NCI-H1092 treated with DMSO at 0.1 percent for 48 hours (cell line): Measurements from ENCODE around the gene NBEAL2.

Experiments
- DNase-seq: peaks from one replicate; lab custom pipeline; 2025; lab: John Stamatoyannopoulos, UW

The NBEAL2 gene

DNA sequence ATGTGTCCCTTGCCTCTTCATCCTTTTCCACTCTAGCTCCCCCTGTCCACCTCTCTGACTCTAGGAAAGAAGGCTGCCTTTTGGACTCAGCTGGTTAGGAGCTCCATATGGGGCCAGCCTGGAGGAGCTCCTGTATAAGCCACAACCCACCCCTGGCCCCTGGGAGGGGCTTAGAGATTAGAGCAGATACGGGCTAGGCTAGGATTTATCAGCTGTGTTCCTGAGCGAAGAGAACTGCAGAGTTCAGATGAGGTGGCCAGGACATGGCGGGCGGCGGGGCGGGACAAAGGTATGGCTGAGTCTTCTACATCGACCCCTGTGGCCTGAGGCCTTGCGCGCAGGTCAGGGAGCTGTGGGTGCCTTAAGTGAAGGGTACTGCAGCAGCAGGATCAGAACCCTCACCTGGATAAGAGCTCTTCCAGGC is 7.9 kb downstream of the NBEAL2 start:
- DNase-seq = no peak

DNA sequence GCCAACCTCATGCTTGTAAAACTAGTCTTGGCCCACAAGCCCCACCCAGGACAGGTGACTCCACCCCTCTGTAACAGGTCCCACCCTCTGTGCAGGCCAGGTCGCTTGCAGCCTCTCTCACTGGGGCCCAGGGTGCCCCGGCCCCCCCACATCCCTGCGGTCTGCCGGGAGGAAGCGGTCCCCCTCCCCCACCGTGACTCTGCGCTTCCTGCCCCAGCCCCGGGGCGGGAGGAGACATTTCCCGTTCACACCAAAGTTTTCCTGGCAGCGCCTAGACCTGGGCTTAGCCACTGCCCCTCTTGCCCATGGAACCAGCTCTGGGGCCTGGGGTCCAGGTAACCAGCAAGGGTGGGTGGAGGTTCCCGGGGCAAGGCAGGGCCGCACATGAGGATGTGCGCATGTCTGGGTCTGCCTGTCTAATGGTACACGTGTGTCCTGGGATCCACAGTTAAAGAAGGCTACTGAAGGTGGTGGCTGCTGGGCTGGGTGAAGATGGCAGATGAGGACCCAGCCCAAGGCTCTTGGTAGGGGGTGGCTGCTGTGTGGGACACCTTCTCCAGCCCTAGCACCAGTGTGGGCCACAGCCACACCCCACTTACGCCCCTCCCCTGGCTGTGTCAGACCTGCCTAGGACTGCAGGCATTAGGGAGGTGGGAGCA is 8.4 kb downstream of the NBEAL2 start:
- no peak for DNase-seq

DNA sequence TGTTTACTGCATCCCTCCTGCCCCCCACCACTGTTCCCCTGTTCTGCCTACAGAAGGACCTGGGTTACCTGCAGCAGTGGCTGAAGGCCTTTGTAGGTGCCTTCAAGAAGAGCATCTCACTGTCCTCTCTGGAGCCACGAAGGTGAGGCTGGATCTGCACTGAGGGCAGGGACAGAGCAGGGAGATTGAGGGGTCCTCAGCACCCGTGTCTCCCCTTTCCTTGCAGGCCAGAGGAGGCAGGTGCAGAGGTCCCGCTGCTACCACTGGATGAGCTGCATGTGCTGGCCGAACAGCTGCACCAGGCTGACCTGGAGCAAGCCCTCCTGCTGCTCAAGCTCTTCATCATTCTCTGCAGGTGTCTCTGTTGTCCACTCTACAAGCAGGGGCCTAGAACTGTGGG is 9.2 kb downstream of the NBEAL2 start:
- DNase-seq = no peak

DNA sequence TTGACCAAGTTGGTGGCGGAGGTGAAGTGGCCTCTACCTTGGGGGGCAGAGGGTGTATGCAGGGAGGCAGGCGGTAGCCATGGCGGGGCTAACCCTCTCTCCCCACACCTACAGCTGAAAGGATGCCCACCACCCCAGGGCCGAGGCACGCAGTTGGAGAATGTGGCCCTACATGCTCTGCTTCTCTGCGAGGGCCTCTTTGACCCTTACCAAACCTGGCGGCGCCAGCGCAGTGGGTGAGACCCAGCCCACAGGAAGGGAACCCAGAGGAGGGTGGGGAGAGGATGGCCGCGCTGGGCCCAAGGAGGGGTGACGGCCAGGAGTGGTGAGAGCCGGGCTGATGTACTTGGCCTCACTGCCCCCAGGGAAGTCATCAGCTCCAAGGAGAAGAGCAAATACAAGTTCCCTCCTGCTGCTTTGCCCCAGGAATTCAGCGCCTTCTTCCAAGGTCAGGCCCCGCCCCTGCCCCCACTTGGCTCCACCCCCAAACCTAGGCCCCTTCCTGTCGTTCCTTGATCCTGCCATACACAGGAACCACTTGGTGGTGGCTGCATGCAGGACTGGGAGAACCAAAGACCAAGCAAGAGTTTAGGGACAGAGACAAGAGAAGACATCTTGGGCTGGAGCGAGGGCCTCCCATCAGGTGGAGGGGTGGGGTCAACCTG is 9.8 kb downstream of the NBEAL2 start:
- no peak for DNase-seq

DNA sequence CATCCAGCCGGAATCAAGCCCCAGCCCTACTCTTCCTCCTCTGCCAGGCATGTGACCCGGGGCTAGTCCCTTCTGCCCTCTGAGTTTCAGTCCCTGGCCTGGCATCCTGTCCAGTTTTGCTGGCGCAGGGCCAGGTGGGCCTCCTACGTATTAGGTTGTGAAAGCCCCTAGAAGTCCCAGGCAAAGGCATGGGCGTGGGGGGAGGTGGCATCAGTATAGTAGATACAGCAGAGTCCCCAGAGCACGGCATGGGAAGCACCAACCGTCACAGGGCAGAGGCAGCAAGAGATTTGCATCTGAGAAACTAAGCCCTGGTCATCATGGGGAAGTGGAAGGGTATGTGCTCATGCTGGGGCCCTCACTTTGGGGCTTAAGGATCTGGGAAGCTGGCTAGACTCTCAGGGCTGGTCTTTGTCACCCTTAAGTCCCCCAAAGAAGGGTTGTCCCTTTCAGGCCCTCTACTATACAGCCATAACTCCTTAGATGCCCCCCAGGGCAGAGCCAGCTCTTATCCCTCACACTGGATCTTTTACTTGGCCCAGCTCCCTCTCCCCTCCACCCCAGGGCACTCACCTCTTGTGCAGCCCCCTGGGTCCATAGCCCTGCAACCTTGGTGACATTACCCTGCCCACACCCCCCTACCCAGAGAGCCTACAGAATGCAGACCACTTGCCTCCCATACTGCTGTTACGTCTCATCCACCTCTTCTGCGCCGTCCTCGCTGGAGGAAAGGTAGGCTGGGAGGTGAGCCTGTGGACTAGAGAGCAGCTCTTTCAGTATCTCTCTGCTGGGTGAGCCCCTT is 11.3 kb downstream of the NBEAL2 start:
- DNase-seq = no peak

DNA sequence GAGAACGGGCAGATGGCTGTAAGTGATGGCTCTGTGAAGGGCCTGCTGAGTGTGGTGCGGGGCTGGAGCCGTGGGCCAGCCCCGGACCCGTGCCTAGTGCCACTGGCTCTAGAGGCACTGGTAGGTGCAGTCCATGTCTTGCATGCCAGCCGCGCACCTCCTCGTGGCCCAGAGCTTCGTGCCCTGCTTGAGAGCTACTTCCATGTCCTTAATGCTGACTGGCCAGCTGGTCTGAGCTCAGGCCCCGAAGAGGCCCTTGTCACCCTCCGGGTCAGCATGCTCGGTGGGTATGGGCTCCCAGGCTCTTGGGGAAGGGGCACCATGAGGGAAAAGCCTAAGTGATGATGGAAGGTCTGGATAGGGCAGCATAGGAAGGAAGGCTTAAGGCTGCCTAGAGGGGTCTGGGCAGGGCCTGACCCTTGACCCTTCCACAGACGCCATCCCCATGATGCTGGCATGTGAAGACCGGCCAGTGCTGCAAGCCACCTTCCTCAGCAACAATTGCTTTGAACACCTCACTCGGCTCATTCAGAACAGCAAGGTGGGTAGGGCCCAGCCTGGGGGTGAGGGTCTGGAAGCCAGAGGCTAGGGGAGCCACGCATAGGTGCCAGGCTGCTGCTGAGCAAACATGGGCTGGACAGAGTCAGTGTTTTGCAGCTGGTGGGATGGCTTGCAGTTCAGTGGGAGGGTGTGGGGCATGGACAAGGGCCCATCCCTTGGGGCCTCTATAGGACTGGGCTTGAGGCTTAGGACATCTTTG is 12.1 kb downstream of the NBEAL2 start:
- DNase-seq = no peak

DNA sequence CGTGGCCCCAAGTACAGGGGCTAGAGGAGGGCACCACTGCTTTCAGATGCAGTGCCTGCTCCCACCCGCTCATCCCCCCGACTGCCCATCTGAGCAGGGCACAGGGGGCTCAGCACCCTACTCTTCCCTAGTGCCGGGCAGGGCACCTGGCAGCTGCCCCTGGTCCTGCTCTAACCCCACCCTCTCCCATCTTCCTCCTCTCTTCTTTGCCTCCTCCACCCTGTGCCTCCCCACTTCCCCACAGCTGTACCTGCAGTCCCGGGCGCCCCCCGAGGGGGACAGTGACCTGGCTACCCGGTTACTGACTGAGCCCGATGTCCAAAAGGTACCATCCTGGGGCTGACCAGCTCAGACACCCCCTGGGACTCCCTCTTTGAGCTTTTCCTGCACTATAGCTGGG is 12.8 kb downstream of the NBEAL2 start:
- no peak for DNase-seq

DNA sequence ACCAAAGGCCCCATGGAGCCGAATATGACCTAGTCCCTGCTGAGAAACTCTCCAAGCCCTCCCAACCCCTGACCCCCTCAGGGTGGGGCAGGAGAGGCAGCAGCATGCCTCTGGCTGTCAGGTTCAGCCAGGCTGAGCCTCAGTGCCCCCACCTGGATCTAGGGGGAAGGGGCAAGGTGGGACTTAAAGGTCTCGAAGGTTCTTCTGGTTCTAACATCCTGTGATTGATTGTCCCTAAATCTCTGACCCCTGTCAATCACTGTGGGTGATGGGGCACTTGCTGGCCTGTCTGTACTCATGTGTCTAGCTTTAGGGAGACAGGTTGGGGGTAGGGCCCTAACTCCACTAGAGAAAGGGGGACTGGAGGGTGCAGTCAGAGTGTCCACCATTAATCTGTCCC is 13.8 kb downstream of the NBEAL2 start:
- DNase-seq = no peak

DNA sequence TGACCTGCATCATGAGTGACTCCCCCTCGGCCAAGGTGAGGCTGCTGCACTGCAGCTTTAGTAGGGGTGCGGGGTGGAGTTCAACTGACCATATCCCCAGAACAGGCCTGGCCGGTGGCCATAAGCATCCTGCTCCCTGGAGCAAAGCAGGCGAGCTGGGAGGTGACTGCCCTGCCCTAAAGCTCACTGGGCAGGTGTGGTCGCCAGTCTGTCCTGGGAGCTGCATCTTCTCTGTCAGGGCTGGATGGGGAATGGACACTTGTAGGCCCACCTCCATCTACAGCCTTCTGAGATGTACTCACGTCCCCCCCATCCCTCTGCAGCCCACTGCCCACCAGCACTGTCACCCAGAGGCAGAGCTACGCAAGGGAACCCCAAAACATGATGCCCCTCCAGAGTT is 14.5 kb downstream of the NBEAL2 start:
- no peak for DNase-seq

- DNase-seq = no peak
Observed at GRCh38 chr3:46994801-46995731, 15.6 kb downstream of the NBEAL2 start.

GRCh38 chr3:46995901-46996562 is 16.6 kb downstream of the NBEAL2 start:
- no peak for DNase-seq

- DNase-seq = no peak
Observed at GRCh38 chr3:46996689-46997452, 17.4 kb downstream of the NBEAL2 start.

DNA sequence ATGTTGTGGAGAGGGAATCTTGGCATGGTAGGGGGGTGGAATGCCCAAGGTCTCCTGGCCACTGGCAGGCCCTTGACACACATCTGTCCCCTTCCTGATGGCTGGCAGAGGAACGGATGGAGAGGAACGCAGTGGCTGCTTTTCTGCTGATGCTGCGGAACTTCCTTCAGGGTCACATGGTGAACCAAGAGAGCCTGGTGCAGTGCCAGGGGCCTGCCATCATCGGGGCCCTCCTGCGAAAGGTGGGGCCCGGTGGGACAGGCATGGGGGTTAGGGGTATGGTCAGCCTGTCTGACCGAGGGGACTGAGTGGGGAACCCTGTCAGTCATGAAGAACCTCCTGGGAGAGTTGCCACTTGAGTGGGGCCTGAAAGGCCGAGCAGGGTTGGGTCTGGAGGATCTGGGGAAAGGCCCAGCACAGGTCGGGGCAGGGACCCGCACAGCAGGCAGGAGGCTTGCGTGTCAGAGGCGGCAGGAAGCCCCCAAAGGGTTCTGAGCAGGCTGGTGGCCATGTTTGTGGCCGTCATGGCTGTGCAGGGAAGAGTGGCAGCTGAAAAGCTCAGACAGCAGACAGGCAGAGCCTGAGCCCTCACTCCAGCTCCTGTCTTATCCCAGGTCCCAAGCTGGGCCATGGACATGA is 18.1 kb downstream of the NBEAL2 start:
- DNase-seq = no peak

DNA sequence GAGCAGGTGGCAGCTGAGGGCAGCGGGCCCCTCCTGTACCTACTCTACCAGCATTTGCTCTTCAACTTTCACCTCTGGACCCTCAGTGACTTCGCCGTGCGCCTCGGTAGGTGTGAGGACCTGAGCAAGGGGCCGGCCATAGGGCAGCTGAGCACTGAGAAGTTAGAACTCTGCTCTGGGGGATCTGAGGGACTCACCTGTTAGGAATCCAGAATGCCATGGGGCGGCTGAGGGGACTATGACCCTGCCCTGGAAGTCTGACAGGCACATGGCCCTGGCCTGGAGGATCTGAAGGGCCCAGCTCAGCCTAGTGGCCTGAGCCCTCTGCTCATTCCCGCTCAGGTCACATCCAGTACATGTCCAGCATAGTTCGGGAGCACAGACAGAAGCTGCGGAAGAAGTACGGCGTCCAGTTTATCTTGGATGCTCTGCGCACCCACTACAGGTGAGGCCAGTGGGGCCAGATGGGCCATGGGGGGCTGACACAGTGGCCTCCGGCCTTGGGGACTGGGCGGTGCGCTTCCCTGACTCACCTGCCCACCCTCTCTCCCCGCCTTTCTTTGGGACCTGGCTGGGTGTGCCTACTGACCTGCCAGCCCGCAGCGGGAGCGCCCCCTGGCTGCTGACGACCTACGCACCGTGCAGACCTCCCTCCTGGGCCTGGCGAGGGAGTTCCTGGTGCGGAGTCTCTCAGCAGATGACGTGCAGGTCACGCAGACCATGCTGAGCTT is 18.8 kb downstream of the NBEAL2 start:
- peak; percentile 13 for DNase-seq

DNA sequence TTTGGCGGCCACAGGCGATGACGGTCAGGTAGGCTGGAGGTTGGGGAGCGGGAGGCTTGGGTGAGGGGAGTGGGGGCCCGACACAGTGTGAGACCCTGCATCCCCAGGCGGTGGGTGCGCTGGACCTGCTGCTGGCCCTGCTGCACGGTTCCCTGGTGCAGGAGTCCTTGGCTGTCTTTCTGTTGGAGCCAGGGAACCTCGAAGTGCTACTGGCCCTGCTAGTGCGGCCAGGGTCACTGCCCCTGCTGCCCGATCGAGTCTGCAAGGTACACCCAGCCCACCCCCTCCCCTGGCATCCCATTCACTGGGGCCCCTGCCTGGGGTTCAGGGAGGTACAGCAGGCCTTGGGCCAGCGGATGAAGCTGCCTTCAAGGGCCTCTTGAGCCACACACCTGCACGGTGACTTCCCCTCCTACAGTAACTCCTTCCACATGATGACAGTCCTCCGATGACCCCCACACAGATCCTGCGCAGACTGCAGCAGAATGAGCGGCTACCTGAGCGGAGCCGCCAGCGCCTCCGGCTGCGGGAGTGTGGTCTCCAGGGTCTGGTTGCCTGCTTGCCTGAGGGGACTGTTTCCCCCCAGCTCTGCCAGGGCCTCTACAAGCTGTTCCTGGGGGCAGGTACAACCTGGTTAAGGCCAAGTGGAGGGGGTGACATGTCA is 19.5 kb downstream of the NBEAL2 start:
- no peak for DNase-seq

GRCh38 chr3:46999516-47000197 is 20.2 kb downstream of the NBEAL2 start:
- no peak for DNase-seq

DNA sequence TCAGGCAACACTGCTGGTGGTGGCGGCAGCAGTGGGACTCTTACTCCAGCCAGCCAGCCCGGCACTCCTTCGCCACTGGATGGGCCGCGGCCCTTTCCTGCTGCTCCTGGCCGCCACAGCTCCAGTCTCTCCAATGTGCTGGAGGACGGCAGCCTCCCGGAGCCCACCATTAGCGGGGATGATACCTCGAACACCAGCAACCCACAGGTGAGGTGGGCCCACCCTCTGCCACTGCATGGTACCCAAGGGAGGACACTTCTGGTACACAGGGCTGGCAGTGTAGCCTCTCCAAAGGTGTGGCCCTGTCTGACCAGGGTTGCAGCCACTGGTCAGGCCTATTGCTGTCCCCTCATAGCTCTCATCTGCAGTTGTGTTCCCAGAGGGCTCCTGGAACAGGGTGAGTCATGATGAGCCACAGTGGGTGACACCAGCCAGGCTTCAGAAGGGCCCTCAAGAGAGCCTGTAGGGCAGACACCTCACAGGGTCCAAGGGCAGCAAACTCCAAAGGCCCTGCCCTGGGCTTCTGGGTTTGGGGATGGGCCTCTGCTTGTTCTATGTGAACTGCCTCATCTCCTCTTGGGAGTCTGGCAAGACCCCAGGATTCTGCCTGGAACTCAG is 20.8 kb downstream of the NBEAL2 start:
- DNase-seq = no peak
